Measurements from ENCODE around the gene SAP30BP.

DNA sequence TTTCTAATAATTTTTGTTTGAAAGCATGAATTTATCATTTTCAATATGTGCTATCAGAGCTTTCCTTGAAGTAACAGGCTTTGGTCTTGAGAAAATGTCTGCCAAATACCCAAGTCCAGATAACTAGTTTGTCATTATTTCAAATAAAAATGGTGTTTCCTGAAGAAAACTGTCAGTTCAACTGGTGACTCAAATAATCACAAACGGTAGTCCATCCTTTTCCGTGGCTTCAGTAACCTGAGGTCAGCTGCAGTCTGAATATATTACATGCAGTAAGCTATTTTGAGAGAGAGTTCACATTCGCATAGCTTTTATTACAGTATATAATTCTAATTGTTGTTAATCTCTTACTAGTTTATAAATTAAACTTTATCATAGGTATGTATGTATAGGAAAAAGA lies 9.3 kb downstream of the SAP30BP start:
- TF ChIP-seq, protein P1, sequence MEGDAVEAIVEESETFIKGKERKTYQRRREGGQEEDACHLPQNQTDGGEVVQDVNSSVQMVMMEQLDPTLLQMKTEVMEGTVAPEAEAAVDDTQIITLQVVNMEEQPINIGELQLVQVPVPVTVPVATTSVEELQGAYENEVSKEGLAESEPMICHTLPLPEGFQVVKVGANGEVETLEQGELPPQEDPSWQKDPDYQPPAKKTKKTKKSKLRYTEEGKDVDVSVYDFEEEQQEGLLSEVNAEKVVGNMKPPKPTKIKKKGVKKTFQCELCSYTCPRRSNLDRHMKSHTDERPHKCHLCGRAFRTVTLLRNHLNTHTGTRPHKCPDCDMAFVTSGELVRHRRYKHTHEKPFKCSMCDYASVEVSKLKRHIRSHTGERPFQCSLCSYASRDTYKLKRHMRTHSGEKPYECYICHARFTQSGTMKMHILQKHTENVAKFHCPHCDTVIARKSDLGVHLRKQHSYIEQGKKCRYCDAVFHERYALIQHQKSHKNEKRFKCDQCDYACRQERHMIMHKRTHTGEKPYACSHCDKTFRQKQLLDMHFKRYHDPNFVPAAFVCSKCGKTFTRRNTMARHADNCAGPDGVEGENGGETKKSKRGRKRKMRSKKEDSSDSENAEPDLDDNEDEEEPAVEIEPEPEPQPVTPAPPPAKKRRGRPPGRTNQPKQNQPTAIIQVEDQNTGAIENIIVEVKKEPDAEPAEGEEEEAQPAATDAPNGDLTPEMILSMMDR (IDR thresholded peaks at IDR 0.05), result no peak
- no peak for TF ChIP-seq POLR2A (IDR thresholded peaks at IDR 0.05; ENCODE audit: low read depth)
- no peak for TF ChIP-seq EP300 (IDR thresholded peaks at IDR 0.05)
- TF ChIP-seq POLR2AphosphoS5 (IDR thresholded peaks at IDR 0.05), result no peak
